Measurements from ENCODE around the gene C1QTNF12. TPM values are rescaled to one million over a fixed set of nuclear protein-coding genes. Genes with fewer than 3 reads are reported as not detected.

Gene C1QTNF12
- total and polyA plus RNA-seq, 2 experiments from 2014 or later = 2.1 to 3.1 TPM

GRCh38 chr1:1278620-1279019, 32.1 kb upstream of the C1QTNF12 start:
- no peak overlapping the region for H3K4me2 ChIP-seq (ENCODE audit: unreplicated experiment)
- no peak for DNase-seq
- no peaks in the 10 kb centered on the region for H3K79me2 ChIP-seq (ENCODE audit: insufficient read depth)
- no peak overlapping the region for H3K27ac ChIP-seq
- no peak overlapping the region for H2AFZ ChIP-seq
- in situ Hi-C loops (cut with MboI) = no loop called here
- no peaks in the 10 kb centered on the region for H3K36me3 ChIP-seq (ENCODE audit: low read depth)
- 96 to 98% methylated on average over 13 of the region's 13 CpGs for WGBS, 2 experiments (ENCODE audit: low coverage in 1 of 2, low lambda C conversion rate in 2 of 2, missing lambda C conversion rate in 2 of 2)
- H3K4me3 ChIP-seq = no peak overlapping the region
- H3K4me1 ChIP-seq (ENCODE audit: insufficient read depth) = no peaks in the 10 kb centered on the region
- H3F3A ChIP-seq (ENCODE audit: insufficient read depth) = no peaks in the 10 kb centered on the region
- no peak overlapping the region for H3K9ac ChIP-seq
- no peaks in the 10 kb centered on the region for H3K27me3 ChIP-seq (replicated peaks; ENCODE audit: insufficient read depth)
- H4K20me1 ChIP-seq (ENCODE audit: insufficient read depth) = no peaks in the 10 kb centered on the region
- H3K9me3 ChIP-seq (ENCODE audit: low read depth) = no peaks in the 10 kb centered on the region
- TF ChIP-seq EZH2 (IDR thresholded peaks at IDR 0.05; ENCODE audit: insufficient read depth, poor library complexity, severe bottlenecking) (no peak), EZH2phosphoT487 (IDR thresholded peaks at IDR 0.05; ENCODE audit: insufficient read depth, low read depth) (no peak)
- H3K9me2 ChIP-seq (ENCODE audit: insufficient read depth) = no peaks in the 10 kb centered on the region

DNA sequence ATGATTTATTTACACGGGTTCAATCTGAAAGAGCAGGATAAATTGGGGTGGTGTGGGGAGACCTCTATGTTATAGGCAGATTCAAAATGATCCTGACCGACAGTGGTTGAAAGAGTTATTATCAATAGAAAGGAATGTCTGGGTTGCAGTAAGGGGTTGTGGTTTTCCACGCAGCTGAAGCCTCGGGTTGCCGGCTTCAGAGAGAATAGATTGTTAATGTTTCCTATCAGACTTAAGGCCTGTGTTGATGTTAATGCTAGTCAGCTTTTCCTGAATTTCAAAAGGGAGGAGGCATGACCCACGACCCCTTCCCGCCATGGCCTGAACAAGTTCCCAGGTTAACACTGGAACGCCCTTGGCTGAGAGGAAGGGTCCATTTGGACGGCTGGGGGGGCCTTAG, 29.3 kb upstream of the C1QTNF12 start:
- Histone ChIP-seq H3K4me1 (ENCODE audit: insufficient read depth) (peaks cover 18% of the 10 kb centered on the region), H3K9me3 (ENCODE audit: low read depth) (no peaks in the 10 kb centered on the region), H3K27ac (no peak overlapping the region), H3K4me2 (ENCODE audit: unreplicated experiment) (no peak overlapping the region), H3K79me2 (ENCODE audit: insufficient read depth) (peaks cover 26% of the 10 kb centered on the region), H2AFZ (no peak overlapping the region), H4K20me1 (ENCODE audit: insufficient read depth) (no peaks in the 10 kb centered on the region), H3K36me3 (ENCODE audit: low read depth) (no peaks in the 10 kb centered on the region), H3K27me3 (replicated peaks; ENCODE audit: insufficient read depth) (no peaks in the 10 kb centered on the region), H3K9me2 (ENCODE audit: insufficient read depth) (no peaks in the 10 kb centered on the region), H3F3A (ENCODE audit: insufficient read depth) (no peaks in the 10 kb centered on the region), H3K9ac (no peak overlapping the region), H3K4me3 (no peak overlapping the region)
- WGBS, 2 experiments (ENCODE audit: low coverage in 1 of 2, low lambda C conversion rate in 2 of 2, missing lambda C conversion rate in 2 of 2) = 89 to 91% methylated on average over 9 of the region's 9 CpGs
- DNase-seq = no peak
- TF ChIP-seq EZH2phosphoT487 (IDR thresholded peaks at IDR 0.05; ENCODE audit: insufficient read depth, low read depth) (no peak), EZH2 (IDR thresholded peaks at IDR 0.05; ENCODE audit: insufficient read depth, poor library complexity, severe bottlenecking) (no peak)
- in situ Hi-C loops (cut with MboI) = no loop called here

DNA sequence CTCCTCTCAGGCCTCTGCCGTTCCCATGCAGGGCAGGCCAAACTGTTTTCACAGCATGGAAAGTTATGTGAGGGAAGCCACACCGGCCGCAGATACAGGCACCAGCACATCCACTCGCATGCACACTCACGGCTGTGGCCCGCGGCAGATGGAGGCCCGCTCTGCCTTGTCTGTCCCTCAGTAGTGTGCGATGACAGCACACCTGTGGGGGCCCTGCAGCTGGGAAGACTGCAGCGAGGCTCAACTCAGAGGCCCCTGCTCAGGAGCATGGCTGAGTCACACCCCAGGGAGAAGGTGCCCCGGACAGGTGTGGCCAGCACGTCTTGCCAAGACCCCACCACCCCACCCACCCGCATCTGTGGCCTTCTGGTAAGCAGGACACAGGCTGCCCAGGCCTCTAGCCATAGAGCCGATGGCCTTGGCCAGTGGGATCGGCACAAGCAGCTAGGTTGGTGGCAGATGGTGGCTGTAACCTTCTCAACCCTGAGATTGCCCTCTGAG, 28.5 kb upstream of the C1QTNF12 start:
- H3K4me2 ChIP-seq (ENCODE audit: unreplicated experiment) = peak overlapping the region; percentile 73
- in situ Hi-C loops (cut with MboI) = no loop called here
- 0 out of 2 replicates have a peak overlapping the region, but pooled peaks have one; percentile 96 for H3K9ac ChIP-seq
- no peak overlapping the region; the same call in 1 of the 2 replicates for H3K4me3 ChIP-seq
- H3K9me3 ChIP-seq (ENCODE audit: low read depth) = no peaks in the 10 kb centered on the region
- H3K36me3 ChIP-seq (ENCODE audit: low read depth) = no peaks in the 10 kb centered on the region
- peaks cover 35% of the 10 kb centered on the region for H3K79me2 ChIP-seq (ENCODE audit: insufficient read depth)
- H4K20me1 ChIP-seq (ENCODE audit: insufficient read depth) = no peaks in the 10 kb centered on the region
- H3K27ac ChIP-seq = no peak overlapping the region
- H3F3A ChIP-seq (ENCODE audit: insufficient read depth) = no peaks in the 10 kb centered on the region
- H2AFZ ChIP-seq = peak overlapping the region; percentile 72; the same call in 1 of the 2 replicates
- H3K4me1 ChIP-seq (ENCODE audit: insufficient read depth) = peaks cover 26% of the 10 kb centered on the region
- H3K9me2 ChIP-seq (ENCODE audit: insufficient read depth) = no peaks in the 10 kb centered on the region
- TF ChIP-seq EZH2phosphoT487 (IDR thresholded peaks at IDR 0.05; ENCODE audit: insufficient read depth, low read depth) = no peak
- no peak for TF ChIP-seq EZH2 (IDR thresholded peaks at IDR 0.05; ENCODE audit: insufficient read depth, poor library complexity, severe bottlenecking)
- DNase-seq = no peak
- 79 to 84% methylated on average over 12 to 15 of the region's 15 CpGs for WGBS, 2 experiments (ENCODE audit: low coverage in 1 of 2, low lambda C conversion rate in 2 of 2, missing lambda C conversion rate in 2 of 2)
- H3K27me3 ChIP-seq (replicated peaks; ENCODE audit: insufficient read depth) = no peaks in the 10 kb centered on the region

- H4K20me1 ChIP-seq (ENCODE audit: insufficient read depth) = no peaks in the 10 kb centered on the region
Measured at GRCh38 chr1:1274299-1274930, 27.9 kb upstream of the C1QTNF12 start.

More at GRCh38 chr1:1274299-1274930, 27.9 kb upstream of the C1QTNF12 start:
- Histone ChIP-seq H3K79me2 (ENCODE audit: insufficient read depth) (peaks cover 41% of the 10 kb centered on the region), H3K27me3 (replicated peaks; ENCODE audit: insufficient read depth) (no peaks in the 10 kb centered on the region), H3F3A (ENCODE audit: insufficient read depth) (no peaks in the 10 kb centered on the region), H3K9me3 (ENCODE audit: low read depth) (no peaks in the 10 kb centered on the region), H3K4me1 (ENCODE audit: insufficient read depth) (peaks cover 26% of the 10 kb centered on the region), H3K36me3 (ENCODE audit: low read depth) (no peaks in the 10 kb centered on the region), H3K9ac (peak overlapping the region; percentile 96), H3K9me2 (ENCODE audit: insufficient read depth) (no peaks in the 10 kb centered on the region), H2AFZ (peak overlapping the region; percentile 72), H3K4me3 (peak overlapping the region; percentile 96), H3K27ac (no peak overlapping the region), H3K4me2 (ENCODE audit: unreplicated experiment) (peak overlapping the region; percentile 73)
- in situ Hi-C loops (cut with MboI) = no loop called here
- no peak for DNase-seq
- TF ChIP-seq EZH2 (IDR thresholded peaks at IDR 0.05; ENCODE audit: insufficient read depth, poor library complexity, severe bottlenecking) = no peak
- no peak for TF ChIP-seq EZH2phosphoT487 (IDR thresholded peaks at IDR 0.05; ENCODE audit: insufficient read depth, low read depth)
- 15 to 16% methylated on average over 31 of the region's 31 CpGs for WGBS, 2 experiments (ENCODE audit: low coverage in 1 of 2, low lambda C conversion rate in 2 of 2, missing lambda C conversion rate in 2 of 2)

Data from GM23248 (cell line).